MV-4-11 (cell line): ENCODE results near the gene HEXIM1.

Experiments used
- DNase-seq: peaks from one replicate; lab custom pipeline; 2025; lab: John Stamatoyannopoulos, UW

HEXIM1 gene

GRCh38 chr17:45146890-45147580 lies 1.2 kb upstream of the HEXIM1 start:
- DNase-seq = peak; percentile 80

- DNase-seq = peak; percentile 93
These were observed 593 bp upstream of the HEXIM1 start for GRCh38 chr17:45147581-45148182.

GRCh38 chr17:45149037-45149668 lies 878 bp downstream of the HEXIM1 start:
- peak; percentile 71 for DNase-seq

GRCh38 chr17:45149669-45150664 lies 1.7 kb downstream of the HEXIM1 start:
- DNase-seq = peak; percentile 49

GRCh38 chr17:45150911-45151809 lies 2.9 kb downstream of the HEXIM1 start:
- peak; percentile 36 for DNase-seq

- no peak for DNase-seq
These were observed 6.8 kb downstream of the HEXIM1 start for GRCh38 chr17:45155029-45155428.

- DNase-seq = no peak
These were observed 7.2 kb downstream of the HEXIM1 start for GRCh38 chr17:45155483-45155882.

GRCh38 chr17:45156242-45156641 lies 8.0 kb downstream of the HEXIM1 start:
- peak; percentile 49 for DNase-seq

GRCh38 chr17:45160447-45161287 lies 12.4 kb downstream of the HEXIM1 start:
- peak; percentile 28 for DNase-seq

- DNase-seq = peak; percentile 100
These were observed 13.2 kb downstream of the HEXIM1 start, which contains the start of gene HEXIM2 for GRCh38 chr17:45161288-45162024. Gene HEXIM2, plus strand, starts transcription at chr17:45161875. Its CDS starts 919 bp downstream, at chr17:45162794.

- no peak for DNase-seq
These were observed 13.9 kb downstream of the HEXIM1 start for GRCh38 chr17:45162025-45162687.

GRCh38 chr17:45164734-45165269 lies 16.5 kb downstream of the HEXIM1 start:
- DNase-seq = no peak

GRCh38 chr17:45168991-45169752 lies 20.9 kb downstream of the HEXIM1 start:
- DNase-seq = no peak

- DNase-seq = no peak
These were observed 22.1 kb downstream of the HEXIM1 start for GRCh38 chr17:45170280-45170930.

- DNase-seq = peak; percentile 64
These were observed 22.7 kb downstream of the HEXIM1 start for GRCh38 chr17:45170931-45171337.

- DNase-seq = no peak
These were observed 23.3 kb downstream of the HEXIM1 start for GRCh38 chr17:45171338-45172231.
